SJCRH30 (cell line): ENCODE data around the gene VTI1A. TPM values are rescaled to one million over a fixed set of nuclear protein-coding genes. Genes with fewer than 3 reads are reported as not detected.
"Not testable (repeated sequence)": the region's sequence is repeated elsewhere in the genome, so short reads cannot be mapped to it uniquely, and the experiment has no call there.

ENCODE experiments used
- DNase-seq, 2 experiments: peaks; one replicate each; pipeline ENCODE4 v3.0.0-alpha.2; 2015 to 2020
- H3K27ac ChIP-seq: fragments of 250-450 bp; sonication (Bioruptor Pico); 2 replicates; pipeline ENCODE4 v1.5.1; 2020; ENCODE audit warnings: mild to moderate bottlenecking, moderate library complexity
- H3K27me3 ChIP-seq: fragments of 250-450 bp; sonication (Bioruptor Pico); 2 replicates; pipeline ENCODE4 v1.5.1; 2020; ENCODE audit warnings: mild to moderate bottlenecking, moderate library complexity
- H3K36me3 ChIP-seq: fragments of 250-450 bp; sonication (Bioruptor Pico); 2 replicates; pipeline ENCODE4 v1.5.1; 2020; ENCODE audit warnings: mild to moderate bottlenecking, moderate library complexity
- H3K4me1 ChIP-seq: fragments of 250-450 bp; sonication (Bioruptor Pico); 2 replicates; pipeline ENCODE4 v1.5.1; 2020; ENCODE audit warnings: mild to moderate bottlenecking, moderate library complexity
- H3K4me3 ChIP-seq: fragments of 250-450 bp; sonication (Bioruptor Pico); 2 replicates; pipeline ENCODE4 v1.5.1; 2020; ENCODE audit warnings: mild to moderate bottlenecking, moderate library complexity
- H3K9me3 ChIP-seq: fragments of 250-450 bp; sonication (Bioruptor Pico); replicated peaks from 2 replicates; pipeline ENCODE4 v1.5.1; 2020; ENCODE audit warnings: mild to moderate bottlenecking, moderate library complexity
- total RNA-seq: library from RNA; depleted of rRNA; stranded (reverse); fragments of >200 nt; shearing (Covaris generic); gene quantifications from 2 replicates; pipeline ENCODE4 v1.2.3, GENCODE V29; 2014; rRNA removed

The VTI1A gene
- total RNA-seq = 24.5 and 29.0 TPM in 2 replicates

GRCh38 chr10:112446855-112447619 lies at the start of gene VTI1A, which contains the start of gene ZDHHC6:
Gene VTI1A, plus strand, starts transcription at chr10:112447215. Its CDS starts 159 bp downstream, at chr10:112447374.
Gene ZDHHC6, minus strand, starts transcription at chr10:112446914. Its CDS starts 1,478 bp downstream, at chr10:112445436.
- DNase-seq = peak; percentile 85 to 90
- Histone ChIP-seq H3K4me3 (peak within 1 kb of the TSS; percentile 91), H3K4me1 (no peaks in the 10 kb centered on the region), H3K27ac (peak within 1 kb of the TSS; percentile 93), H3K36me3 (peaks cover 21% of the 10 kb centered on the region), H3K27me3 (no peaks in the 10 kb centered on the region), H3K9me3 (no peaks in the 10 kb centered on the region)

- Histone ChIP-seq H3K27ac (no peak overlapping the region), H3K9me3 (no peaks in the 10 kb centered on the region), H3K36me3 (no peaks in the 10 kb centered on the region), H3K27me3 (no peaks in the 10 kb centered on the region), H3K4me1 (no peaks in the 10 kb centered on the region), H3K4me3 (no peak overlapping the region)
- DNase-seq = no peak
Measured at GRCh38 chr10:112397592-112397991, 49.4 kb upstream of the VTI1A start.

GRCh38 chr10:112402917-112403316 lies 44.1 kb upstream of the VTI1A start:
- H3K27me3 ChIP-seq = peaks cover 5% of the 10 kb centered on the region; the same call in 1 of the 2 replicates
- no peaks in the 10 kb centered on the region for H3K4me1 ChIP-seq
- H3K4me3 ChIP-seq = no peak overlapping the region
- DNase-seq = no peak
- no peak overlapping the region for H3K27ac ChIP-seq
- H3K36me3 ChIP-seq = no peaks in the 10 kb centered on the region
- no peaks in the 10 kb centered on the region for H3K9me3 ChIP-seq

GRCh38 chr10:112404617-112405016 lies 42.4 kb upstream of the VTI1A start:
- no peak overlapping the region for H3K27ac ChIP-seq
- H3K4me3 ChIP-seq = no peak overlapping the region
- H3K9me3 ChIP-seq = no peaks in the 10 kb centered on the region
- H3K36me3 ChIP-seq = no peaks in the 10 kb centered on the region
- H3K27me3 ChIP-seq = peaks cover 5% of the 10 kb centered on the region; the same call in 1 of the 2 replicates
- DNase-seq = no peak
- H3K4me1 ChIP-seq = no peaks in the 10 kb centered on the region

- not testable (repeated sequence) for H3K27me3 ChIP-seq, H3K4me3 ChIP-seq, H3K27ac ChIP-seq, DNase-seq, H3K9me3 ChIP-seq, H3K36me3 ChIP-seq, H3K4me1 ChIP-seq
Measured at GRCh38 chr10:112406806-112407205, 40.2 kb upstream of the VTI1A start.

- no peaks in the 10 kb centered on the region for H3K9me3 ChIP-seq
- DNase-seq = no peak
Measured at GRCh38 chr10:112407696-112408095, 39.3 kb upstream of the VTI1A start.

GRCh38 chr10:112409299-112409698 lies 37.7 kb upstream of the VTI1A start:
- H3K9me3 ChIP-seq = no peaks in the 10 kb centered on the region
- H3K4me1 ChIP-seq = no peaks in the 10 kb centered on the region
- peaks cover 5% of the 10 kb centered on the region; the same call in 1 of the 2 replicates for H3K27me3 ChIP-seq
- H3K4me3 ChIP-seq = no peak overlapping the region
- no peaks in the 10 kb centered on the region for H3K36me3 ChIP-seq
- DNase-seq = no peak
- no peak overlapping the region for H3K27ac ChIP-seq

More at GRCh38 chr10:112407696-112408095, 39.3 kb upstream of the VTI1A start:
- Histone ChIP-seq H3K27ac (no peak overlapping the region), H3K27me3 (peaks cover 5% of the 10 kb centered on the region; the same call in 1 of the 2 replicates), H3K36me3 (no peaks in the 10 kb centered on the region), H3K4me3 (no peak overlapping the region), H3K4me1 (no peaks in the 10 kb centered on the region)

- H3K27ac ChIP-seq = no peak overlapping the region
- no peak for DNase-seq
- H3K4me1 ChIP-seq = no peaks in the 10 kb centered on the region
- no peak overlapping the region for H3K4me3 ChIP-seq
- H3K27me3 ChIP-seq = 0 out of 2 replicates have a peak, but pooled peaks cover under 1% of the 10 kb centered on the region
- no peaks in the 10 kb centered on the region for H3K9me3 ChIP-seq
- H3K36me3 ChIP-seq = no peaks in the 10 kb centered on the region
Measured at GRCh38 chr10:112409755-112410154, 37.3 kb upstream of the VTI1A start.

GRCh38 chr10:112412696-112413095 lies 34.3 kb upstream of the VTI1A start:
- DNase-seq = no peak
- Histone ChIP-seq H3K4me1 (no peaks in the 10 kb centered on the region), H3K27ac (no peak overlapping the region), H3K4me3 (no peak overlapping the region), H3K36me3 (no peaks in the 10 kb centered on the region), H3K9me3 (no peaks in the 10 kb centered on the region; the same call in 1 of the 2 replicates), H3K27me3 (no peaks in the 10 kb centered on the region)

- no peak overlapping the region for H3K4me3 ChIP-seq
- no peak overlapping the region for H3K27ac ChIP-seq
- no peaks in the 10 kb centered on the region for H3K36me3 ChIP-seq
- no peaks in the 10 kb centered on the region; the same call in 1 of the 2 replicates for H3K9me3 ChIP-seq
- no peaks in the 10 kb centered on the region for H3K27me3 ChIP-seq
- no peaks in the 10 kb centered on the region for H3K4me1 ChIP-seq
- no peak for DNase-seq
Measured at GRCh38 chr10:112421731-112422130, 25.3 kb upstream of the VTI1A start.

GRCh38 chr10:112424651-112425050 lies 22.4 kb upstream of the VTI1A start:
- Histone ChIP-seq H3K4me3 (no peak overlapping the region), H3K36me3 (peaks cover 13% of the 10 kb centered on the region), H3K9me3 (no peaks in the 10 kb centered on the region), H3K27me3 (no peaks in the 10 kb centered on the region), H3K4me1 (no peaks in the 10 kb centered on the region), H3K27ac (no peak overlapping the region)
- no peak for DNase-seq

GRCh38 chr10:112426111-112426510 lies 20.9 kb upstream of the VTI1A start:
- H3K4me1 ChIP-seq = no peaks in the 10 kb centered on the region
- H3K27ac ChIP-seq = no peak overlapping the region
- H3K4me3 ChIP-seq = no peak overlapping the region
- no peaks in the 10 kb centered on the region for H3K27me3 ChIP-seq
- H3K9me3 ChIP-seq = no peaks in the 10 kb centered on the region
- no peak for DNase-seq
- H3K36me3 ChIP-seq = peaks cover 26% of the 10 kb centered on the region

- Histone ChIP-seq H3K27me3 (no peaks in the 10 kb centered on the region), H3K36me3 (peaks cover 49% of the 10 kb centered on the region)
Measured at GRCh38 chr10:112429147-112429546, 17.9 kb upstream of the VTI1A start.

GRCh38 chr10:112429654-112430230 lies 17.3 kb upstream of the VTI1A start:
- Histone ChIP-seq H3K27ac (no peak overlapping the region), H3K4me1 (no peaks in the 10 kb centered on the region), H3K9me3 (no peaks in the 10 kb centered on the region), H3K27me3 (no peaks in the 10 kb centered on the region), H3K4me3 (no peak overlapping the region), H3K36me3 (peaks cover 49% of the 10 kb centered on the region)
- no peak for DNase-seq

More at GRCh38 chr10:112429147-112429546, 17.9 kb upstream of the VTI1A start:
- H3K4me3 ChIP-seq = no peak overlapping the region
- H3K27ac ChIP-seq = no peak overlapping the region
- H3K9me3 ChIP-seq = no peaks in the 10 kb centered on the region
- no peaks in the 10 kb centered on the region for H3K4me1 ChIP-seq
- no peak for DNase-seq

- Histone ChIP-seq H3K4me3 (no peak overlapping the region), H3K9me3 (no peaks in the 10 kb centered on the region), H3K36me3 (peaks cover 58% of the 10 kb centered on the region), H3K27me3 (no peaks in the 10 kb centered on the region), H3K27ac (no peak overlapping the region), H3K4me1 (no peaks in the 10 kb centered on the region)
- no peak for DNase-seq
Measured at GRCh38 chr10:112433136-112433535, 13.9 kb upstream of the VTI1A start.
